ENCODE measurements around the gene LAMB2. TPM values are rescaled to one million over a fixed set of nuclear protein-coding genes. Genes with fewer than 3 reads are reported as not detected.

LAMB2 gene
- total RNA-seq, 2 experiments from 2014 or later: 0.44 TPM; not detected in 1

DNA sequence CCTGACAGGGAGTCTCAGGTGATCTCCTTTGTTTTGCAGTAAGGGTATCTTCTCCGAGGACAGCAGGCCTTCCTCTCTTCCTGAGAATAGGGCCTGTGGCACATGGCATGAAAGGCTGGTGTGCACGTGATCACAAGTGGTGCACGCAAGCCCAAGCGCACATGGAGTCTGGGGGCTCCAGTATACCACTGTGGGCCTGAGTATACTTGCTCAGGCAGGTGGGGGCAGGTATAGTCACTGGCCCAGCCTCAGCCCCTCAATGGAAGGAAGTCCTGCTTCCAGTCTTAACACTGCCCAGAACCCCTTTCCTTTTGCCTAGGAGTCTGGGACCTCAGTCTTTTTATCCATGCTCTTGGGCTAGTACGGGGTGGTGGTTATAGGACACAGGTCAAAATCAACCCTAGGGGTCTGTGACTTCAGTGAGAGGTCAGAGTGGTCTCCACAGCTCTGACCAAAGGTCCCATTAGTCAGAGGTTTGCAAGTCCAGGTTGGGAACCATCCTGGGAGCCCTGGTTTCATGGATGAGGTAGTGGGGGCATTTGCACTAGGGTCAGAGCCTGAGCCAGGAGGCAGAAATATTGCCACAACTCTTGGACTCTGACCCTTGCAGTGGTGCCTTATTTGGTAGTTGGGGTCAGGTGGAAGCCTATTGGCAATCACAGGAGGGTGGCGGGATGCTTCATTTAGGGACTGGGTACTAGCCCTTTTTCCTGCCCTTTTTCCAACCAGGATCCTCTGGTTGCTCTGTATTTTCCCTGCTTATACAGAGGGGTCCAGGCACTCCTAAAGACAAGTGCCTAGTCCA, 34.1 kb upstream of the LAMB2 start:
- DNase-seq (ENCODE audit: low spot score): no peak
- no peak for TF ChIP-seq EZH2phosphoT487 (IDR thresholded peaks at IDR 0.05; ENCODE audit: borderline replicate concordance, low read depth, low read length)
- TF ChIP-seq, protein P1, sequence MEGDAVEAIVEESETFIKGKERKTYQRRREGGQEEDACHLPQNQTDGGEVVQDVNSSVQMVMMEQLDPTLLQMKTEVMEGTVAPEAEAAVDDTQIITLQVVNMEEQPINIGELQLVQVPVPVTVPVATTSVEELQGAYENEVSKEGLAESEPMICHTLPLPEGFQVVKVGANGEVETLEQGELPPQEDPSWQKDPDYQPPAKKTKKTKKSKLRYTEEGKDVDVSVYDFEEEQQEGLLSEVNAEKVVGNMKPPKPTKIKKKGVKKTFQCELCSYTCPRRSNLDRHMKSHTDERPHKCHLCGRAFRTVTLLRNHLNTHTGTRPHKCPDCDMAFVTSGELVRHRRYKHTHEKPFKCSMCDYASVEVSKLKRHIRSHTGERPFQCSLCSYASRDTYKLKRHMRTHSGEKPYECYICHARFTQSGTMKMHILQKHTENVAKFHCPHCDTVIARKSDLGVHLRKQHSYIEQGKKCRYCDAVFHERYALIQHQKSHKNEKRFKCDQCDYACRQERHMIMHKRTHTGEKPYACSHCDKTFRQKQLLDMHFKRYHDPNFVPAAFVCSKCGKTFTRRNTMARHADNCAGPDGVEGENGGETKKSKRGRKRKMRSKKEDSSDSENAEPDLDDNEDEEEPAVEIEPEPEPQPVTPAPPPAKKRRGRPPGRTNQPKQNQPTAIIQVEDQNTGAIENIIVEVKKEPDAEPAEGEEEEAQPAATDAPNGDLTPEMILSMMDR (conservative IDR thresholded peaks at IDR 0.05; ENCODE audit: low read length): no peak
- Histone ChIP-seq H3K9me3 (ENCODE audit: low read length) (peaks cover 4% of the 10 kb centered on the region; the same call in 1 of the 2 replicates), H3K36me3 (ENCODE audit: insufficient read depth, low read length) (peaks cover 28% of the 10 kb centered on the region), H3K4me3 (ENCODE audit: low read depth, low read length, poor library complexity, severe bottlenecking) (peak overlapping the region; percentile 92), H3K4me1 (ENCODE audit: insufficient read depth, low read length, poor library complexity, severe bottlenecking) (peaks cover 21% of the 10 kb centered on the region), H3K79me2 (ENCODE audit: insufficient read depth, low read depth, low read length) (peaks cover 10% of the 10 kb centered on the region; the same call in 1 of the 2 replicates), H2AFZ (ENCODE audit: low read length) (peak overlapping the region; percentile 97), H3K4me2 (ENCODE audit: low read length) (peak overlapping the region; percentile 59), H3K27ac (ENCODE audit: low read depth, low read length, poor library complexity, severe bottlenecking) (no peak overlapping the region), H3K9me2 (ENCODE audit: insufficient read depth, low read length) (no peaks in the 10 kb centered on the region), H4K20me1 (ENCODE audit: insufficient read depth, low read length) (no peaks in the 10 kb centered on the region)
- no TSS peak for BruUV-seq (replicated peaks)
- intact Hi-C loops (cut with micrococcal nuclease; ENCODE audit: unreplicated experiment): no loop called here
- CTCF ChIA-PET (ENCODE audit: unreplicated experiment): no interaction called here
- POLR2A ChIA-PET: no interaction called here

DNA sequence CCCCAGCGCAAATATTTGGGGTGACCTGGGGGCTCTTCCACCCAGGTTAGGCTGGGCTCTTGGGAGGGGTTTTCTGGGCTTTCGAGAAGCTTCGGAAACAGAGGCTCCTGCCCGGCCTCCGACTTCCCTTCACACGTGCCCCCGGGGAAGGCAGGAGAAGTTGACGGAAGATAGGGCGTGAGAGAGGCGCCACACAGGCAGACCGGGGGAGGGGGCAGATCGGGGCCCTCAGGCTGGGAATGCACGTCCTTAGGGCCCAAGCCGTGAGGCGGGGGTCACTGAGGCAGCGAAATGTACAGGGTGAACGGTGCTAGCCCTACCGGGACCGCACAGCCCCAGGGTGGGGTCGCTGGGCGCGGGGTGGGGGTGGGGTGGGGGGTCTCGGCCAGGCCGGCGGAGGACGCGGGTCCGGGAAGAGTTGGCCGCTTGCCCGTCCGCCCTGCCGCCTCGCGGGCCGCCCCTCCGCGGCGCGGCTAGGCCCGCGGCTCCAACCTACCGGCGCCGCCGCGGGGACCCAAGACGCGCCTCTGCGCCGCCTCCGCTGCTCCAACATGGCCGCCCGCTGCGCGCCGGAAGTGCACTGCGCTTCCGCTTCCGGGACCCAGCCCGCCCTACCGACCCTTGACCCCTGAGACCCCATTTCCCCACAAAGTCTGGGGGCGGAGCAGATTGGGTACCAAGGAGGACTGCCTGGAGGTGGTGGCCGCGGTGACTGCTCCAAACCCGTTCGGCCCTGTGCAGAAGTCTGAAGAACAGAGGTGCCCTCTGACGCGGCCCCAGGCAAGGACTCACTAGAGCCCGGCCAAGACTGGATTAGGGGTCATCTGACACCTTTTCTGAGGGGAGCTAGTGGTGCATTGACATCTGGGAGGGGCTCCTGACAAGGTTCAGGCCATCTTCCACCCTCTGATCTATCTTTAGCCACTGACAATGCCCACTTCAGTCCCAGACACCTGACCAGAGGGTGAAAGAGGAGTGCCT, 33.2 kb upstream of the LAMB2 start, which contains the start of gene CCDC71:
Gene CCDC71, minus strand, starts transcription at position 561 of the 981 bp plus-strand sequence. CDS start 2,123 bp downstream, outside the sequence.
- peaks cover 30% of the 10 kb centered on the region for H3K36me3 ChIP-seq (ENCODE audit: insufficient read depth, low read length)
- POLR2A ChIA-PET: interaction anchor here (0.6 kb wide), 2 partner anchors 330 to 507 kb away, joined by 3 read pairs; no protein-coding TSS in a partner anchor
- peak within 1 kb of the TSS; percentile 11 for H3K27ac ChIP-seq (ENCODE audit: low read depth, low read length, poor library complexity, severe bottlenecking)
- peaks cover 16% of the 10 kb centered on the region for H3K4me1 ChIP-seq (ENCODE audit: insufficient read depth, low read length, poor library complexity, severe bottlenecking)
- H3K9me3 ChIP-seq (ENCODE audit: low read length): peaks cover 4% of the 10 kb centered on the region; the same call in 1 of the 2 replicates
- H4K20me1 ChIP-seq (ENCODE audit: insufficient read depth, low read length): no peaks in the 10 kb centered on the region
- peaks cover 10% of the 10 kb centered on the region; the same call in 1 of the 2 replicates for H3K79me2 ChIP-seq (ENCODE audit: insufficient read depth, low read depth, low read length)
- no peaks in the 10 kb centered on the region for H3K9me2 ChIP-seq (ENCODE audit: insufficient read depth, low read length)
- H3K4me2 ChIP-seq (ENCODE audit: low read length): peak within 1 kb of the TSS; percentile 89
- CTCF ChIA-PET (ENCODE audit: unreplicated experiment): interaction anchor here (0.5 kb wide), 1 partner anchor 10 kb away, joined by 3 read pairs; no protein-coding TSS in a partner anchor
- peak within 1 kb of the TSS; percentile 97 for H2AFZ ChIP-seq (ENCODE audit: low read length)
- H3K4me3 ChIP-seq (ENCODE audit: low read depth, low read length, poor library complexity, severe bottlenecking): peak within 1 kb of the TSS; percentile 92
- no peak for TF ChIP-seq EZH2phosphoT487 (IDR thresholded peaks at IDR 0.05; ENCODE audit: borderline replicate concordance, low read depth, low read length)
- TF ChIP-seq, protein P1 (conservative IDR thresholded peaks at IDR 0.05; ENCODE audit: low read length): no peak
- intact Hi-C loops (cut with micrococcal nuclease; ENCODE audit: unreplicated experiment): no loop called here
- BruUV-seq (replicated peaks): no TSS peak
- DNase-seq (ENCODE audit: low spot score): peak; percentile 88

All from OCI-LY7 (cell line).